Smooth muscle cell (in vitro differentiated cells): ENCODE results near the gene ASXL3. TPM values are rescaled to one million over a fixed set of nuclear protein-coding genes. Genes with fewer than 3 reads are reported as not detected.

ENCODE experiments used
- DNase-seq: peaks from one replicate; lab custom pipeline; 2025; ENCODE audit not compliant: unreplicated experiment; lab: John Stamatoyannopoulos, UW
- H2AFZ ChIP-seq: fragments of 200-600 bp; sonication (generic); 2 replicates; pipeline ENCODE4 v1.6.0; 2016; ENCODE audit warnings: antibody characterized with exemption, low read depth, mild to moderate bottlenecking
- H3F3A ChIP-seq: fragments of 200-600 bp; sonication (generic); 2 replicates; pipeline ENCODE4 v1.6.0; 2017; ENCODE audit warnings: antibody characterized with exemption, low read depth
- H3K27ac ChIP-seq: fragments of 200-600 bp; sonication (generic); 2 replicates; pipeline ENCODE4 v1.5.1; 2016; ENCODE audit warnings: low read depth, mild to moderate bottlenecking
- H3K27me3 ChIP-seq: fragments of 200-600 bp; sonication (generic); 2 replicates; pipeline ENCODE4 v1.6.1; 2016; ENCODE audit warnings: low read depth, mild to moderate bottlenecking
- H3K36me3 ChIP-seq: fragments of 200-600 bp; sonication (generic); 2 replicates; pipeline ENCODE4 v1.5.1; 2016; ENCODE audit warnings: low read depth
- H3K4me1 ChIP-seq: fragments of 200-600 bp; sonication (generic); 2 replicates; pipeline ENCODE4 v1.5.1; 2016; ENCODE audit warnings: low read depth
- H3K4me2 ChIP-seq: fragments of 200-600 bp; sonication (generic); 2 replicates; pipeline ENCODE4 v1.6.0; 2016; ENCODE audit warnings: mild to moderate bottlenecking
- H3K4me3 ChIP-seq: fragments of 200-600 bp; sonication (generic); 2 replicates; pipeline ENCODE4 v1.5.1; 2016; ENCODE audit warnings: mild to moderate bottlenecking
- H3K79me2 ChIP-seq: fragments of 200-600 bp; sonication (generic); 2 replicates; pipeline ENCODE4 v1.6.0; 2016; ENCODE audit warnings: low read depth, mild to moderate bottlenecking
- H3K9ac ChIP-seq: fragments of 200-600 bp; sonication (generic); 2 replicates; pipeline ENCODE4 v1.6.0; 2016; ENCODE audit warnings: low read depth
- H3K9me3 ChIP-seq: fragments of 200-600 bp; sonication (generic); replicated peaks from 2 replicates; pipeline ENCODE4 v1.5.1; 2016; ENCODE audit warnings: low read depth
- H4K20me1 ChIP-seq: fragments of 200-600 bp; sonication (generic); 2 replicates; pipeline ENCODE4 v1.6.0; 2016; ENCODE audit warnings: low read depth
- CTCF ChIP-seq: fragments of 200-600 bp; sonication (generic); IDR thresholded peaks from 2 replicates; pipeline ENCODE4 v1.5.1; 2017; ENCODE audit warnings: borderline replicate concordance, mild to moderate bottlenecking, antibody characterized with exemption; ENCODE audit not compliant: insufficient read depth, poor library complexity, severe bottlenecking
- WGBS: methylation state at CpG from one replicate; pipeline ENCODE4 v1.1.7; 2016; ENCODE audit warnings: low lambda C conversion rate; 5-methylcytosine and 5-hydroxymethylcytosine counted together
- polyA plus RNA-seq: library from polyadenylated mRNA; unstranded; fragments of >200 nt; fragmentation: Nextera tagmentation; extraction: Ambion mirVana; gene quantifications from 2 replicates; pipeline ENCODE4 v1.2.1, GENCODE V29; 2016
- total RNA-seq: library from RNA; depleted of rRNA; stranded (reverse); fragments of >200 nt; gene quantifications from 2 replicates; pipeline ENCODE4 v1.2.3, GENCODE V29; 2014

The ASXL3 gene
- total and polyA plus RNA-seq, 2 experiments from 2014 or later = 1.2 to 5.9 TPM

- no peaks in the 10 kb centered on the region for H3F3A ChIP-seq
- 94% methylated on average over 3 of the region's 3 CpGs for WGBS
- no peak overlapping the region for H3K9ac ChIP-seq
- no peak overlapping the region for H3K27ac ChIP-seq
- H3K79me2 ChIP-seq = no peaks in the 10 kb centered on the region
- H3K9me3 ChIP-seq = no peaks in the 10 kb centered on the region
- H3K4me2 ChIP-seq = no peak overlapping the region
- H3K27me3 ChIP-seq = no peaks in the 10 kb centered on the region
- no peak overlapping the region for H3K4me3 ChIP-seq
- H3K36me3 ChIP-seq = no peaks in the 10 kb centered on the region
- H4K20me1 ChIP-seq = no peaks in the 10 kb centered on the region
- H2AFZ ChIP-seq = no peak overlapping the region
- TF ChIP-seq CTCF = no peak
- no peak for DNase-seq
- H3K4me1 ChIP-seq = no peaks in the 10 kb centered on the region
These were observed 20.3 kb upstream of the ASXL3 start for GRCh38 chr18:33557706-33558105.

DNA sequence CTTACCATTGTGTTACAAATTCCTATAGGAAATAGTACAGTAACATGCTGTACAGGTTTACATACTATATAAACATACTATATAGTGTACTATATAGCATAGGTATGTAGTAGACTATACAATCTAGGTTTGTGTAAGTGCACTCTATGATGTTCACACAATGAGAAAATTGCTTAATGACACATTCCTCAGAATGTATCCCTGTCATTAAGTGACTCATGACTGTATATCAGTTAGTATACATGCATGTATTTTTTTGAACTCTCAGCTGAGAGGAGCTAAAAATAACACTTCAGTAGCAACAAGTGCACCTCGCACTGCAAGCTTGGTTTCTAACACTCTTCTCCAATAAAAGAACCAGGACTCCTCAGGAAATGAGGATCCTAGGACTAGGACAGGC, 19.5 kb upstream of the ASXL3 start:
- Histone ChIP-seq H3K79me2 (no peaks in the 10 kb centered on the region), H3K4me2 (no peak overlapping the region), H3K27me3 (no peaks in the 10 kb centered on the region), H3K9me3 (no peaks in the 10 kb centered on the region), H4K20me1 (no peaks in the 10 kb centered on the region), H3K27ac (peak overlapping the region; percentile 41), H3F3A (no peaks in the 10 kb centered on the region), H2AFZ (no peak overlapping the region), H3K36me3 (no peaks in the 10 kb centered on the region), H3K4me1 (no peaks in the 10 kb centered on the region), H3K4me3 (no peak overlapping the region), H3K9ac (no peak overlapping the region)
- 90% methylated on average over 1 of the region's 1 CpG for WGBS
- TF ChIP-seq CTCF = no peak
- no peak for DNase-seq

- peak overlapping the region; percentile 83 for H2AFZ ChIP-seq
- H3K27ac ChIP-seq = peak overlapping the region; percentile 15
- H3F3A ChIP-seq = no peaks in the 10 kb centered on the region
- H3K9me3 ChIP-seq = no peaks in the 10 kb centered on the region
- H3K36me3 ChIP-seq = no peaks in the 10 kb centered on the region
- 33% methylated on average over 4 of the region's 4 CpGs for WGBS
- H3K9ac ChIP-seq = no peak overlapping the region
- no peaks in the 10 kb centered on the region for H4K20me1 ChIP-seq
- H3K4me2 ChIP-seq = peak overlapping the region; percentile 18
- no peak overlapping the region for H3K4me3 ChIP-seq
- DNase-seq = no peak
- no peaks in the 10 kb centered on the region for H3K4me1 ChIP-seq
- no peaks in the 10 kb centered on the region for H3K27me3 ChIP-seq
- no peaks in the 10 kb centered on the region for H3K79me2 ChIP-seq
- TF ChIP-seq CTCF = no peak
These were observed 17.2 kb upstream of the ASXL3 start for GRCh38 chr18:33560686-33561370.

DNA sequence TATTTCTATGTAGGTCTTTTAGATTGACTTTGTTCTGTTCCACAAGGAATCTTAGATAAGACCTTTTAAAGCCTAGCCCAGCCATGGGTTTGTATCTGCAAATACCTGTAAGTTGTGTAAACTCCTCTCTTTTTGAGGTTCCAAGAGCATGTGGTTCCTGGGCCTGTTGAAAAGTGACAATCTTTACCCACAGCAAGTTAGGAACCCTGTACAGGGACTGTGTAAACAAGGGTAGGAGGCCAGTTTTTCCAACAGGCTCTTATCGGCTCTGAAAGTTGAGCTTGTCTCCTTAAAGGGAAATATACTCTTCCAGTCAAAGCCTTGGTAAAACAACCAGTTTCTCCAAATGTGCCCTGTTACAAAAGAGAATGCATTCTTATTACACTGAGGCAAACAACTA, 15.3 kb upstream of the ASXL3 start:
- Histone ChIP-seq H3K79me2 (no peaks in the 10 kb centered on the region), H3K27ac (peak overlapping the region; percentile 1), H3K4me3 (no peak overlapping the region), H4K20me1 (no peaks in the 10 kb centered on the region), H3K9ac (no peak overlapping the region), H3K9me3 (no peaks in the 10 kb centered on the region), H3K4me1 (no peaks in the 10 kb centered on the region), H3F3A (no peaks in the 10 kb centered on the region), H3K36me3 (no peaks in the 10 kb centered on the region), H2AFZ (peak overlapping the region; percentile 70), H3K27me3 (no peaks in the 10 kb centered on the region), H3K4me2 (no peak overlapping the region)
- 15% methylated on average over 1 of the region's 1 CpG for WGBS
- DNase-seq = no peak
- TF ChIP-seq CTCF = no peak
